Naive thymus-derived CD4-positive, alpha-beta T cell (primary cell): ENCODE results near the gene ARHGAP42. TPM values are rescaled to one million over a fixed set of nuclear protein-coding genes. Genes with fewer than 3 reads are reported as not detected.

Experiments used
- ATAC-seq: fragments of 150-1000 bp; cut with Tn5 transposase; 2 replicates; pipeline ENCODE4 v1.10.0; 2021; ENCODE audit warnings: mild to moderate bottlenecking, moderate library complexity
- CTCF ChIA-PET: fragments of 350-600 bp; sonication (Branson Sonifier 250); formaldehyde crosslinking; loops from one replicate; lab custom pipeline; 2021; ENCODE audit warnings: antibody characterized with exemption; lab: Charles Lee
- POLR2A ChIA-PET: fragments of 350-600 bp; sonication (Branson Sonifier 250); formaldehyde crosslinking; loops from one replicate; lab custom pipeline; 2021; ENCODE audit warnings: antibody characterized with exemption, inconsistent platforms; lab: Charles Lee
- DNase-seq, 9 donors: peaks; one replicate each; pipeline versions ENCODE4 v3.0.0 to v3.0.0-alpha.2; 2020 to 2022; ENCODE audit warnings: mixed read lengths in 1 of 9
- H3K27ac ChIP-seq: one replicate; pipeline ENCODE4 v1.7.0; 2013; ENCODE audit warnings: mild to moderate bottlenecking, low read depth, low read length, moderate library complexity
- H3K27me3 ChIP-seq, 2 donors: one replicate each; pipeline ENCODE4 v1.7.0; 2013; ENCODE audit warnings: low read length in 2 of 2, mild to moderate bottlenecking in 2 of 2, moderate library complexity in 2 of 2; ENCODE audit not compliant: control insufficient read depth in 2 of 2, insufficient read depth in 2 of 2
- H3K36me3 ChIP-seq, 3 experiments: 1 replicate in 2 of 3; 2 replicates in 1 of 3; pipeline ENCODE4 v1.7.0; 2013; ENCODE audit warnings: low read length in 3 of 3, mild to moderate bottlenecking in 3 of 3, moderate library complexity in 1 of 3; ENCODE audit not compliant: insufficient read depth in 3 of 3, control insufficient read depth in 2 of 3
- H3K4me1 ChIP-seq, 2 donors: one replicate each; pipeline ENCODE4 v1.7.0; 2013; ENCODE audit warnings: low read length in 2 of 2, mild to moderate bottlenecking in 2 of 2, moderate library complexity in 1 of 2; ENCODE audit not compliant: control insufficient read depth in 2 of 2, insufficient read depth in 2 of 2
- H3K4me3 ChIP-seq: 2 replicates; pipeline ENCODE4 v1.7.0; 2013; ENCODE audit warnings: mild to moderate bottlenecking, low read length
- H3K9me3 ChIP-seq, 3 experiments: 1 replicate in 2 of 3; 2 replicates in 1 of 3; pipeline ENCODE4 v1.7.0; 2013; ENCODE audit warnings: low read length in 3 of 3; ENCODE audit not compliant: control insufficient read depth in 2 of 3
- H3K27ac Mint-ChIP-seq, 9 donors: one replicate each; pipeline ENCODE4 v1.8.0; 2020 to 2022; ENCODE audit warnings: mixed read lengths in 9 of 9, mild to moderate bottlenecking in 8 of 9, moderate library complexity in 5 of 9, inconsistent platforms in 2 of 9
- H3K27me3 Mint-ChIP-seq, 5 donors: one replicate each; pipeline ENCODE4 v1.8.0; 2021 to 2022; ENCODE audit warnings: mixed read lengths in 5 of 5, mild to moderate bottlenecking in 1 of 5
- H3K36me3 Mint-ChIP-seq, 5 donors: one replicate each; pipeline ENCODE4 v1.8.0; 2020 to 2022; ENCODE audit warnings: mixed read lengths in 5 of 5, mild to moderate bottlenecking in 3 of 5, inconsistent platforms in 1 of 5
- H3K4me1 Mint-ChIP-seq, 7 donors: one replicate each; pipeline ENCODE4 v1.8.0; 2020 to 2022; ENCODE audit warnings: mixed read lengths in 7 of 7, mild to moderate bottlenecking in 3 of 7, inconsistent platforms in 1 of 7
- H3K4me3 Mint-ChIP-seq, 10 donors: one replicate each; pipeline ENCODE4 v1.8.0; 2020 to 2022; ENCODE audit warnings: mild to moderate bottlenecking in 10 of 10, mixed read lengths in 10 of 10, moderate library complexity in 6 of 10, inconsistent platforms in 2 of 10
- H3K9me3 Mint-ChIP-seq, 11 donors: one replicate each; pipeline ENCODE4 v1.8.0; 2020 to 2022; ENCODE audit warnings: mixed read lengths in 11 of 11, mild to moderate bottlenecking in 4 of 11, inconsistent platforms in 1 of 11, moderate library complexity in 1 of 11
- intact Hi-C, 2 donors: fragments of 100-400 bp; cut with micrococcal nuclease; formaldehyde crosslinking; loops; one replicate each; pipeline ENCODE4 v1.15.1; 2023
- polyA plus RNA-seq, 2 donors: library from polyadenylated mRNA; unstranded; fragments of 300-500 nt; fragmentation: Illumina TruSeq; gene quantifications; one replicate each; pipeline ENCODE4 v1.2.3, GENCODE V29; 2021
- total RNA-seq, 6 experiments: library from RNA in 5 of 6; stranded (reverse) in 5 of 6; gene quantifications; 1 replicate in 5 of 6; 2 replicates in 1 of 6; pipeline ENCODE4 v1.2.3 and lab custom pipeline; 2021 to 2026

The ARHGAP42 gene
- total and polyA plus RNA-seq, 7 experiments from 2014 or later: 0.05 to 0.66 (median 0.21) TPM; not detected in 4

DNA sequence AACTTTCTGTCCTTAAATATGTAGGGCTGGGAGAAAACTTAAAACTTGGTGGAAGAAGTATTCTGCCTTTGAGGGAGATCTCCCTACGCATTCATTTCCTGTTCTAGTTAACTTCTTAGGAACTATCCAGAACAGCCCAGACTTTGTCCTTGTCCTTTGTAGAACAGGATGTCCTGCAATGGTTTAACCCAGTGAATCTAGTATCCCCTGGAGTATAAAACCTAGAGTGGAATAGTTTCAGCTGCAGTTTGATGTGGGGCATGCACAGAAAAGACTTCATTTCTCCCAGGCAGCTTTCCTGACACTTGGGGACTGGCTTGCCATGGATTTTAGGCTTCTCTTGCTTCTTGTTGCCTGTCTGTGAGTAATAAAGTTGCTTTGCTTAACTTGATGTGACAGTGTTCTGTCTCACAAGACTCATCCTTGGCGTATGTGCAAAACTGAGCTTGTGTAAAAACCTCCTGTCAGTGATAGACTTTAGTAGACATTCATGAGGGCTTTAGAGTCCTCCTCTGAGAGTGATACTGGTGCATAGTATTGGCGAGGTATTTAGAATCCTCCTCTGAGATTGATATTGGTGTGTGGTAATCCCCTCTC, 28.2 kb downstream of the ARHGAP42 start:
- ATAC-seq (no peak), DNase-seq (no peak)
- H3K27me3 Mint-ChIP-seq: peaks cover 0 to 5% (median 0%) of the 10 kb centered on the region in 5 donors
- no peak overlapping the region for H3K27ac ChIP-seq
- CTCF ChIA-PET: no interaction called here
- H3K4me1 Mint-ChIP-seq: no peaks in the 10 kb centered on the region
- H3K36me3 ChIP-seq: no peaks in the 10 kb centered on the region
- H3K4me1 ChIP-seq: no peaks in the 10 kb centered on the region
- H3K9me3 Mint-ChIP-seq: peaks cover 0 to 8% (median 2%) of the 10 kb centered on the region in 11 donors
- H3K4me3 ChIP-seq: no peak overlapping the region
- H3K36me3 Mint-ChIP-seq: peaks cover 0 to 7% (median 0%) of the 10 kb centered on the region in 5 donors
- H3K4me3 Mint-ChIP-seq: no peak overlapping the region
- H3K9me3 ChIP-seq: no peaks in the 10 kb centered on the region
- intact Hi-C loops: no loop called here
- H3K27ac Mint-ChIP-seq: no peak overlapping the region
- H3K27me3 ChIP-seq: no peaks in the 10 kb centered on the region
- POLR2A ChIA-PET: no interaction called here

DNA sequence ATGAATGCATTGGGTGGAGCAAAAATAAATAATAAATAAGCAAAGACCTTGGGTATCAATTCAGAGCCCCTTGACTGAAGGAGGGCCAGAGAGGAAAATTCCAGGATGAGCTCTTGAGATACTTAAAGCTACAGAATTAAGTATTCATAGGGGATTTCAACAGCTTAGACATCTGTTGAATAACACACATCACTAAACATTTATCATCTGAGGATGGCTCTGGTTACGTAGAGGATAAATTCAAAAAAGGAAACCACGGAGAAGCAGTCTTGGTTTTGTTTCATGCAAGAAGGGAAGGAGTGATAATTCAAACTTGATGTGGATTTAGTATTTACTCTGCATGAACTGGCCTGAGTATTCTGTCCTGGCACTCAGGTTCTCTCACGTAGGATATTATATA, 29.8 kb downstream of the ARHGAP42 start:
- H3K27me3 ChIP-seq: no peaks in the 10 kb centered on the region
- CTCF ChIA-PET: no interaction called here
- H3K4me3 ChIP-seq: no peak overlapping the region
- Mint-ChIP-seq H3K9me3 (peaks cover 0 to 8% (median 2%) of the 10 kb centered on the region in 11 donors), H3K36me3 (peaks cover 0 to 3% (median 0%) of the 10 kb centered on the region in 5 donors), H3K4me1 (no peaks in the 10 kb centered on the region), H3K27me3 (peaks cover 0 to 5% (median 0%) of the 10 kb centered on the region in 5 donors), H3K27ac (no peak overlapping the region), H3K4me3 (no peak overlapping the region)
- POLR2A ChIA-PET: no interaction called here
- no peaks in the 10 kb centered on the region for H3K9me3 ChIP-seq
- no peaks in the 10 kb centered on the region for H3K36me3 ChIP-seq
- H3K27ac ChIP-seq: no peak overlapping the region
- no peak for DNase-seq
- no peaks in the 10 kb centered on the region for H3K4me1 ChIP-seq
- intact Hi-C loops: no loop called here
- ATAC-seq: no peak

DNA sequence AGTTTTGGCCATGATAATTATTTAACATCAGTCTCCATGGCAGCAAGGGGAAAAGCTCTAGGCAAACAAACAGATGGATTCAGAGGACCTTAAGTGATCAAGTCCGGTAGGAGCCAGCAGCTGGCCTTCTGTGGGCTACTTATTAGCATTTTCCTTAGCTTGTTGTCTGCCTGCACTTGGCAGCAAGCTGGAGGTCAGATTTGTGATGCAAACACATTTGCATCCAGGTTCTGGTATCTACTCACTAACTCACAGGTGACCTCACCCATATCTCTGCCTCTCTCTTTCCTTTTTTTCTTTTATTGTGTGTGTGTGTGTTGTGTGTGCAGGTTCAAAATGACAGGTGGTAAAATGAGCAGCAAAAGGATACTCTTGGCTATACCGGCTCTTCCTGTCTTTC, 32.3 kb downstream of the ARHGAP42 start:
- H3K36me3 Mint-ChIP-seq: peaks cover 0 to 3% (median 0%) of the 10 kb centered on the region in 5 donors
- CTCF ChIA-PET: no interaction called here
- POLR2A ChIA-PET: no interaction called here
- Histone ChIP-seq H3K36me3 (no peaks in the 10 kb centered on the region), H3K9me3 (no peaks in the 10 kb centered on the region), H3K4me3 (no peak overlapping the region), H3K27ac (no peak overlapping the region), H3K4me1 (no peaks in the 10 kb centered on the region), H3K27me3 (no peaks in the 10 kb centered on the region)
- ATAC-seq: no peak
- H3K9me3 Mint-ChIP-seq: peaks cover 0 to 8% (median 1%) of the 10 kb centered on the region in 11 donors
- no peak overlapping the region for H3K4me3 Mint-ChIP-seq
- no peak for DNase-seq
- H3K4me1 Mint-ChIP-seq: no peaks in the 10 kb centered on the region
- peaks cover 0 to 5% (median 0%) of the 10 kb centered on the region in 5 donors for H3K27me3 Mint-ChIP-seq
- intact Hi-C loops: no loop called here
- H3K27ac Mint-ChIP-seq: peak overlapping the region in 1 of 9 donors; percentile 34

DNA sequence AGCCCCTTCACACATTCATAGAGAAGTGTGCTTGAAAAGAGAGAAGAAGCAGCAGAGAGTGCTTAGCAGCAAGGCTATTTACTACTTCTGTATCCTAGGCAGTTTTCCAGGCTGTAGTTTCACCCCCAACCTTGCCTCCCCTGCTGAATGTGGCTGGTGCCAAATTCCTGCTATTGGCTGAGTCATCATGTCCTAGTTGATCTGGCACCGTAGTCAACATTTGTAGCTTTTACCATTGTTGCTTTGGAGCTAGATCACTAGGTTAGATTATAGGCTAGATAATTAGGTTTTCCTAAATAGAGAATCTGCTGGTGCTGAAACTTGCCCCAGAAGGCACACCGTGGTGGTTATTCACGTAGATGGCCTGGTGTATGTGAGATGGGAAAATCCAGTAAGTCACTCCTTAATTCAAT, 32.7 kb downstream of the ARHGAP42 start:
- ATAC-seq (no peak), DNase-seq (no peak)
- POLR2A ChIA-PET: no interaction called here
- H3K27ac ChIP-seq: no peak overlapping the region
- Mint-ChIP-seq H3K27ac (no peak overlapping the region), H3K36me3 (peaks cover 0 to 3% (median 0%) of the 10 kb centered on the region in 5 donors), H3K4me3 (no peak overlapping the region), H3K4me1 (no peaks in the 10 kb centered on the region), H3K9me3 (peaks cover 0 to 8% (median 1%) of the 10 kb centered on the region in 11 donors), H3K27me3 (peaks cover 0 to 5% (median 0%) of the 10 kb centered on the region in 5 donors)
- CTCF ChIA-PET: no interaction called here
- H3K36me3 ChIP-seq: no peaks in the 10 kb centered on the region
- intact Hi-C loops: no loop called here
- H3K4me3 ChIP-seq: no peak overlapping the region
- no peaks in the 10 kb centered on the region for H3K9me3 ChIP-seq
- H3K4me1 ChIP-seq: no peaks in the 10 kb centered on the region
- no peaks in the 10 kb centered on the region for H3K27me3 ChIP-seq

DNA sequence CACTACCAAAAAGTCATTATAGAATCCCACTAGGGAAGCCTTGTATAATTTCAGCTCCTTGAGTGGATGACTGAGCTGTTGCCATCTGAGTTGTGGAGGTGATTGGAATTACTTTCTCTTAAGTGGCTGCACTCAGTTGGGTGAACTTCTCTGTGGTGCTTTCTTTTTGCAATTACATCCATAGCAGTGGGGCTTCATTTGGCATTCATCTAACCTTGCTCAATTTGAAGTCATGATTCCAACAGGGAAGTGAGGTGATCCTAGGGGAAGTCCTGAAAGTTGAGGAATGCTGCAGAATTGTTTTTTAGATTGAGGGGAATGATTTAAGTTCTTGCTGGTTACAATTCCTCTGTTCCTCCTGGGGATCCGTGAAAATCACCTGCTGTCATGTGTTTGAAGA, 39.6 kb downstream of the ARHGAP42 start:
- Histone ChIP-seq H3K9me3 (no peaks in the 10 kb centered on the region), H3K27ac (no peak overlapping the region), H3K27me3 (no peaks in the 10 kb centered on the region), H3K4me3 (no peak overlapping the region), H3K4me1 (no peaks in the 10 kb centered on the region), H3K36me3 (no peaks in the 10 kb centered on the region)
- H3K4me1 Mint-ChIP-seq: no peaks in the 10 kb centered on the region
- no peak overlapping the region for H3K4me3 Mint-ChIP-seq
- H3K36me3 Mint-ChIP-seq: no peaks in the 10 kb centered on the region
- H3K27me3 Mint-ChIP-seq: no peaks in the 10 kb centered on the region
- ChIA-PET CTCF (no interaction called here), POLR2A (no interaction called here)
- no peak for DNase-seq
- no peak overlapping the region for H3K27ac Mint-ChIP-seq
- intact Hi-C loops: no loop called here
- H3K9me3 Mint-ChIP-seq: peaks cover 0 to 7% (median 0%) of the 10 kb centered on the region in 11 donors
- ATAC-seq: no peak

DNA sequence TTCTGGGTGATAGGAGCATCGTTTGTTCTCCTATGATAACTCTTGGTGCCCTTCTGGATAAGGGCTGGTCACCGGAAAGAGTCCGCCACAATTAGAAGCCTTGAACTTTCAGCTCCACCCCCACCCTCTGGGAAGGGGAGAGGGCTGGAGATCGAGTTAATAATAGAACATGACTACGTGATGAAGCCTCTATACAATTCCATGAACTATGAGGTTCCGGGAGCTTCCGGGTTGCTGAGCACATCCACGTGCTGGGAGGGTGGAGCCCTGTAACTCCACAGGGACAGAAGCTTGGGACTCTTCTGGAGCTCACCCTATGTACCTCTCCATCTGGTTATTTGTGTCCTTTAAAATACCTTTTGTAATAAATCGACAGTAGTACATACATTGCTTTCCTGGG, 40.3 kb downstream of the ARHGAP42 start:
- Histone ChIP-seq H3K4me1 (no peaks in the 10 kb centered on the region), H3K9me3 (no peaks in the 10 kb centered on the region), H3K27ac (no peak overlapping the region), H3K4me3 (no peak overlapping the region), H3K36me3 (no peaks in the 10 kb centered on the region), H3K27me3 (no peaks in the 10 kb centered on the region)
- Mint-ChIP-seq H3K4me3 (no peak overlapping the region), H3K27ac (peak overlapping the region in 1 of 9 donors; percentile 41), H3K9me3 (peaks cover 0 to 7% (median 0%) of the 10 kb centered on the region in 11 donors), H3K36me3 (no peaks in the 10 kb centered on the region), H3K4me1 (no peaks in the 10 kb centered on the region), H3K27me3 (no peaks in the 10 kb centered on the region)
- DNase-seq (no peak), ATAC-seq (no peak)
- intact Hi-C loops: no loop called here
- POLR2A ChIA-PET: no interaction called here
- CTCF ChIA-PET: no interaction called here

DNA sequence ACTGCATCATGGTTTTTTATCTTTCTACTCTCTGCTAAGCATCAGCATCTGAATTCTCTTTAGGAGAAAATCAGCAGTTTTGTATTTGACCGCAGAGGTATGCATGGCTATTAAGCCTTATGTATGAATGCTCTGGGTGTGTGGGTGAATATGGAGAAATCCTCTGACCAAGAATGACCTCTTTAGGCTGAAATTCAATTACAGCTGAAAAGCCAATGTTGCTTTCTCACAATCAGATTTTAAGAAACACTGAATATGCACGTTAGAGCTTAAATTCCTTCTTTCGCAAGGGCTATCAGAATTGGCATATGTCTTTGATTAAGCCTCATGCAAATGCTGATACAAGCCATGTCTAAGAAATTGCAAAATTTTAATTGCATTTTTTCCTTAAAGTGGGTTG, 43.2 kb downstream of the ARHGAP42 start:
- no peak for ATAC-seq
- H3K27ac ChIP-seq: no peak overlapping the region
- Mint-ChIP-seq H3K4me3 (no peak overlapping the region), H3K27me3 (no peaks in the 10 kb centered on the region), H3K36me3 (no peaks in the 10 kb centered on the region), H3K27ac (no peak overlapping the region), H3K9me3 (peaks cover 0 to 9% (median 0%) of the 10 kb centered on the region in 11 donors), H3K4me1 (no peaks in the 10 kb centered on the region)
- H3K4me1 ChIP-seq: no peaks in the 10 kb centered on the region
- H3K9me3 ChIP-seq: no peaks in the 10 kb centered on the region
- no peaks in the 10 kb centered on the region for H3K36me3 ChIP-seq
- intact Hi-C loops: no loop called here
- POLR2A ChIA-PET: no interaction called here
- DNase-seq: no peak
- no peaks in the 10 kb centered on the region for H3K27me3 ChIP-seq
- CTCF ChIA-PET: no interaction called here
- H3K4me3 ChIP-seq: no peak overlapping the region
